ENCODE data around the gene ALG6.

ALG6 gene

DNA sequence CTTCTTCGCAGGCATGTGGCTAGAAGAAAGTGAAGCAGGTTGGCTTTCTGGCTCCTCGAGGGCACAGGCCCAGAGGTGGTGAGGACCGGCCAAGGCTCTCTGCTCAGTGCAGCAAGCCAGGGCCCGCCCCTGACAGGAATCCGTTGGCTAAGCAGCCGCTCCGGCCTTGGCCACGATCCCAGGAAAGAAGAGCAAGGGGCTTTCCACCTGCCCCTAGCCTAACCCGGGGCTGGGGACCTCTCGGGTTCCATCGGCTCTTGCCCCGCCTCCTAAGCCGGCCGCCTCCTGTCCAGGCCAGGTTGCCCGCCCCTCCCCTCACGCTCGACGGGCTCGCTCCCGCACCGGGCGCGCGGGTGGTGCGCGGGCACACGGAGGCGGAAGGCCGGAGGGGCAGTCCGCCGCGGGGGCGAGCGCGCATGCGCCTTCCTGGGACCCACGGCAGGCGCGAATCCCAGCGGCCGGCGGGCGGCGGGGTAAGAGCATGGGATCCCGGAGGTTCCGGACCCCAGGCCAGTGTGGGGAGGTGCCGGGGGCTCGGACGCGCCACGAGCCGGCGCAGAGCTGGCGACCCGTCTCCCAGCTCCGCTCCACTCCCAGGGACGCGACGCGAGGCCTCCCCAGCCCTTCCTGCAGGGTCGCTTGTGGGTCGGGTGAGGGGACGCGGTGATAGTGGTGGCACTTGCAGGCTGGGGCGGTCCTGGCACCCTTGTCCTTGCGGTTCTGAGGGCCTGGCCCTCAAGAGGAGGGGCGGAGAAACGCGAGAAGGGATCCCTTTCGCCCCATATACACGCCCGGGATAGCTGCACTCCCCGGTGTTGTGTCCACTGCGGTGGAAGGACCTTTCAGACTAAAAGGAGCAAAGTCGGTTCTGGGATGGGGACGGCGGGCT, at the start of gene ALG6:
Gene ALG6 (plus strand): TSS at position 413 of the 889 bp plus-strand sequence. CDS start 3,351 bp downstream, outside the sequence.
- peak; percentile 87 to 91 (median 87) for DNase-seq (ENCODE audit: low read depth in 3 of 3)

DNA sequence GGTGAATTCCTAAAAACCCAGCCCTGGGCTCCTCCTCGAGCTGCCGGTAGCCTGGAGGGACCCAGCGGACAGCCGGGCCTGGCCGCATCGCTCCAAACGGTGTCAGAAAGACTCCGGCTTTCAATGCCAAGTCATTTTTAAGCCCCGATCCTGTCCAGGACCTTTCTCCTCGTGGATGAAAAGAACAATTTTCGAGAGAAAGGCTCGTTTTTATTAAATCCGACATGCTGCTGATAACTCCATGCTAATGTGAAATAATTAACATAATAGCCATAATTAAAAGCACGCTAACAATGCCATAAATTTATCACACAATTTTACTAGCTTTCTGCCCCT, 49.6 kb upstream of the ALG6 start:
- no peak for DNase-seq (ENCODE audit: low read depth in 3 of 3)

DNA sequence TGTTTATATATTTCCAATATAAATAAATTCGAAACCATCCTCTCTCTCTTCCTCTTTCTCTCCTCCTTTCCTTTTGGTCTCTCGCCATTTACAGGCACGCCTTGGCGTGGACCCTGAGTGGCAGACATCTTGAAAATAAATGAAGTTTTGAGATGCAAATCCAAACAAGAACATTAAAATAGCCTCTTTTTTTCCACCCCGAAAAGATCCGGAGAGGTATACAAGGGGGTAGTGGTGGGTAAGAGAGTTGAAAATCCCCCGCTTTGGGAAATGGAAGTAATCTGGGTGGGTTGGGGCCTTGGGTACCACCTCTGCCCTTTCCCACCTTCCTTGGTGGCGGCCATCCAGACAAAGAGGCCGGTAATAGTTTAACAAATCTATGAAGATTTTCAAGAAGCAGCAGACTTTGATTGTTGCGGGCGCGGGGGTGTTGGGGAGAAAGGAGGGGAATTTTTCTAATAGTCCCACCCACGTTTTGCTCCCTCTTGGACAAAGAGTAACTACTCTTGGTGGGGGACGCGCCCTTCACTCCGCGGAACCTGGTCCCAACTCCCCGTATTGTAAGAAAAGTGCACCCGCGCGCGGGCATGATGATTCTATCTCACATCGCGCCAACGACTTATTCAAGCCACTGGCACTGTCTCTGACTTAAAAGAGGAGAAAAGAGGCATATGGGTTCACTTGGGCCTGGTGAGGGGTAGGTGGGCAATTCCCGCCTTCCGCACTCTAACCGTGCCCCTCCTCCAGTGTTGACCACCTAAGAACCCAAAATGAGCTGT, 49.0 kb upstream of the ALG6 start:
- DNase-seq (ENCODE audit: low read depth in 3 of 3): no peak

DNA sequence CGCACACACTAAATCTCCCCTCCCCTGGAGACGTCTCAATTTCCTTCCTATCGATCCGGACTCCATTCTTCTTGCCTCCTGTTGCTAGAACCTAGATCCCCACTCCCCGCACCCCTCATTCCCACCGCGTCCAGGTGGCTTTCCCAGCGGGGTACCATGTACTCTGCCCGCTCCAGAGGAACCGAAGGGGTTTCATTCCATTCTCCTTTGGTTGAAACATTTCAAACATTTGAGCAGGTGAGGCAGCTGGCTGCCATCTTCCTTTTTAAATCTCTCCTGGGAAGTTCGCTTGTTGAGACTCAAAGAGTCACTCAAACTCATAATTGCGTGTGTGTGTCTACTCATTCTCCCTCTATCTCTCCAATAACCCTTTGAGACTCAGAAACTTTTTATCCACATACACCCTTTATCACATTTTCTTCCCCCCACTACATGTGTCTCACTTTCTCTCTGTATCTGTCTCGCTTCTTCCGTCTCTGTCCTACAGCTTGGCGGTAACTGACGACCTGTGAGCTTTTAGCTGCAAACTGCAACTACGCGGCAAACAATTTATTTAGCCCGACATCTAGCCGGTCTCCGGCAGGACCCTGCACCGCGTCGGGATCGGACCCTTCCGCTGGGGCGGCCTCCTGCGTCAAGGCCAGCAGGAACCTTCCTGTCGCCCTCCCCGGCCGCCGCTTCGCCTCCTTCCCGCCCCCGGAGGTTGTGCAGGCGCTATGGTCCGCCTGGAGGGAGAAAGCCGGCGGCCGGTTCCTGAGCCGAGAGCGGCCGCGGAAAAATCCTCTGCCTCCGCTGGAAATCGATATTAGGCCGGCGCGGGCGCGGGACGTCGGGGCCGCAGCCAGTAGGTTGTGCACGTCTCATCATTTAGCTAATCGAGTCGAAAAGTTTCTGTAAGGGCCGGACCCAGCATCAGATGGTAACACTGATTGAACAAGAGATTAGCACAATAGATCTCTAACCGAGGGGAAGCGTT, 48.1 kb upstream of the ALG6 start:
- no peak for DNase-seq (ENCODE audit: low read depth in 3 of 3)

DNA sequence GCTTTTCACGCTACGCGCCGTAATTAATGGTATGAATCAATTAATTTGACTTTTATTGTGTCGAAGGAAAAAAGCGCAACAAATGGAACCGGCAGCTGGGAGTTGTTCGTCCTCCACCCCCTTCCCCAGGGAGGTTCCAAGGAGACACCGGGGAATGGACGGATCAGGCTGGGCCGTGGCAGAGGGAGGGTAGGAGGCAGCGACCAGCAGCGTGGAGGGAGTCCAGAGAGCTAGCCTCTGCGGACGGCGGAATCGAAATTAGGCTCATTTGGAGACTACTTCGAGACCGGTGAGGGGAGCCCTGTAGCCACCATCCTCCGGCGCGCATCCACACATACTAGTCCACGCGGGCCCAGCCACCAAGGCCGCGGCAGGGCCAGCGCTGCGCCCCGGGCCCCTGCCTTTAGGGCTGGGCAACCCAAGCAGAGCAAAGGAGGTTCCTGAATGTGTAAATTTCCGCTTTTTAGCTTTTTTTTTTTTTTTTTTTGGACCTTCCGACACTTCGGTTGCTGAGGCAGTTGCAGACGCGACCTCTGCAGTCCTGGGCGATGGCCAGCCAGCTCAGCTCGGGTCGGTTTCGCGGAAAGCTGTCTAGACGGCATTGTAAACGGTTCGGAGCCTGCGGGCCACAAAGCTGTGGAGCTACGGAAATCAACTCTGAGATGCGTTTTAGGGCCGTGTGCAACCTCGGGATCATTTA, 47.3 kb upstream of the ALG6 start:
- no peak for DNase-seq (ENCODE audit: low read depth in 3 of 3)

DNA sequence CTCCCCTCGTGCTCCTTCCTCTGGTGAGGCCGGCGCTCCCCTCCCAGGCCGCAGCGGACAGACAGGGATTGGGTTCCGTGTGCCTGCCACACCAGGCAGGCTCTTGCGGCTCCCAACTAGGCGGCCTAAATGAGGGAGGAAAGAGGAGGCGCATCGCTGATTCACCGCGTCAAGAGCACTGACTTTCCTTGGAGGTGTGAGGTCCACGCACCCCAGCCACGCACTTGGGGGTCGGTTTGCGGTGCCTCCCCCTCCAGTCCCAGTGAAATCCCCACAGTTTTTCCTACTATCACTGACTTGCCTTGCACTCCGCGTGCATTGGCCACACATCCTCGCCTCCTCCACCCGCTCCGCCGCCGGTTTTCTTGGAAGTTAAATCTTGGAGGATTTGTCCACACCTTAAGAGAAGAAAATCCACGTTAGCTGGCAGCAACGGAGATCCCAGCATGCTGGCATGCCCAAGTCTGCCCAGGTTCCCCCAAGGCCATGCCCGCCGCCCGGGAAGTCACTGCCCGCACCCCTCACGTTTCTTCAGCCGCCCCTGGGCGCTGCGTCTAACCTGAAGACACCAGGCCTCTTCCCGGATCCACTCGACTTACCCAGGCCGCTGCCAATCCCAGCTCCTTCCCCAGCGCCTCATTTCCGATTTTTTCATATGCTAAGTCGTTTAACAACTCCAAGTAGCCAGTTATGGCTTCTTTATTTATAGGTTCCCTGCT, 46.2 kb upstream of the ALG6 start:
- DNase-seq (ENCODE audit: low read depth in 3 of 3): no peak

DNA sequence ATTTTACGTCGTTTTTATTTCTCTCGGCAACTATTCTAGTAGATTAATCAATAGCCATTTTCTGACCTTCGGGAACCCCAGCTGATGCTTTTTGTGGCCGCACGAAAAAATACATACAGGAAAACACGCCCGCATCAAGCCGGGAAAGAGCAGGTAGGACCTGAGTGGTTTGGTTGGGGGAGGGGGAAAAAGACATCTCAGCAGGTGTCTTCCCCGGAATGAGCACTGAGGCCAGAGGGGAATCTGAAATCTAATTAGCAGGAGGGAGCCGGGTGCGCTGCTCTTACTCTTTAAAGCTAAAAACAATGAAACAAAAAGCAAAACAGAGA, 45.7 kb upstream of the ALG6 start:
- no peak for DNase-seq (ENCODE audit: low read depth in 3 of 3)

DNA sequence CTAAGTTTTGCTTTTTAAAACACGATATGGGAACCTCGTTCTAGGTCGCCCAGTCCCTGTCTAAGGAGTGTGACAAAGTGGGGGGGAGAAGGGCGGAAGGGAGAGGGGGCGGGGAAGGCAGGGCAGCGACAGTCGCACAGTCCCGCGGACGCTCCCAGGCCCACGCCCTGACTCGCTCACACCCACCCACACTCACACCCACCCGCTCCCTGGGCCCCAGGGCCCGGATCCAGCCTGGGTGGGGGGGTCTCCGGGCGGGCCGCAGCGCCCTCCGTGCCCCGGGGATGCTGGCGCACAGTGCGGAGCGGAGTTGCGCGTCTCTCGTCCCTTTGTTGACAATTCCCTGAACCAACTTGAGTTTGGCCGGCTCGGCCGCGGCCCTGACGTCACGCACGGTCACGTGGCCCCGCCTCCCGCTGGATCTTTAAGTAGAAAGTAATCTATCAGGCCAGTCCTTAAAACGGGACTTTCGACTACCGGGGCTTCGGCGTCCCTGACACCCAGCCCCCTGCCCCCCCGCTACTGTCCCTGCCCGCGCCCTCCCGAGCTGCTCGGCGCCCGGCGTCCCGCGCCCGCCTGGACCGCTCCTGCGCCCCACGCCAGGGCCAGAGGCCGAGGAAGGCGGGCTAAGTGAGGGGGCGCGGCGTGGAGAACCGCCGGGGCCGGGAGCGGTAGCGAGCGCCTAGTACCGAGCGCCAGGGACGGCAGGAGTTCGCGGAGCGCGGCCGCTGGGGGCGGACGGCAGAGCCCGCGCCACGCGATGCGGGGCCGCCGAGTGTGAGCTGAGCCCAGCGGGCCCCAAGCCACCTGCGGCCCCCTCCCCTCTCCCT, 45.1 kb upstream of the ALG6 start, which contains the start of gene FOXD3:
Gene FOXD3 (plus strand): TSS at position 454 of the 830 bp plus-strand sequence. CDS start 492 bp downstream, outside the sequence.
- peak in 1 of 3 experiments; percentile 38 for DNase-seq (ENCODE audit: low read depth in 3 of 3)

DNA sequence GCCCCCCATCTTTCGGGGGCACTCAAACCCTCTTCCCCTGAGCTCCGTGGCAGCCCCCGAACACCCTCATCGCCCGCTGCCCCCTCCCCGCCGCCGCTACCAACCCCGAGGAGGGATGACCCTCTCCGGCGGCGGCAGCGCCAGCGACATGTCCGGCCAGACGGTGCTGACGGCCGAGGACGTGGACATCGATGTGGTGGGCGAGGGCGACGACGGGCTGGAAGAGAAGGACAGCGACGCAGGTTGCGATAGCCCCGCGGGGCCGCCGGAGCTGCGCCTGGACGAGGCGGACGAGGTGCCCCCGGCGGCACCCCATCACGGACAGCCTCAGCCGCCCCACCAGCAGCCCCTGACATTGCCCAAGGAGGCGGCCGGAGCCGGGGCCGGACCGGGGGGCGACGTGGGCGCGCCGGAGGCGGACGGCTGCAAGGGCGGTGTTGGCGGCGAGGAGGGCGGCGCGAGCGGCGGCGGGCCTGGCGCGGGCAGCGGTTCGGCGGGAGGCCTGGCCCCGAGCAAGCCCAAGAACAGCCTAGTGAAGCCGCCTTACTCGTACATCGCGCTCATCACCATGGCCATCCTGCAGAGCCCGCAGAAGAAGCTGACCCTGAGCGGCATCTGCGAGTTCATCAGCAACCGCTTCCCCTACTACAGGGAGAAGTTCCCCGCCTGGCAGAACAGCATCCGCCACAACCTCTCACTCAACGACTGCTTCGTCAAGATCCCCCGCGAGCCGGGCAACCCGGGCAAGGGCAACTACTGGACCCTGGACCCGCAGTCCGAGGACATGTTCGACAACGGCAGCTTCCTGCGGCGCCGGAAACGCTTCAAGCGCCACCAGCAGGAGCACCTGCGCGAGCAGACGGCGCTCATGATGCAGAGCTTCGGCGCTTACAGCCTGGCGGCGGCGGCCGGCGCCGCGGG, 44.2 kb upstream of the ALG6 start:
- DNase-seq (ENCODE audit: low read depth in 3 of 3): no peak

DNA sequence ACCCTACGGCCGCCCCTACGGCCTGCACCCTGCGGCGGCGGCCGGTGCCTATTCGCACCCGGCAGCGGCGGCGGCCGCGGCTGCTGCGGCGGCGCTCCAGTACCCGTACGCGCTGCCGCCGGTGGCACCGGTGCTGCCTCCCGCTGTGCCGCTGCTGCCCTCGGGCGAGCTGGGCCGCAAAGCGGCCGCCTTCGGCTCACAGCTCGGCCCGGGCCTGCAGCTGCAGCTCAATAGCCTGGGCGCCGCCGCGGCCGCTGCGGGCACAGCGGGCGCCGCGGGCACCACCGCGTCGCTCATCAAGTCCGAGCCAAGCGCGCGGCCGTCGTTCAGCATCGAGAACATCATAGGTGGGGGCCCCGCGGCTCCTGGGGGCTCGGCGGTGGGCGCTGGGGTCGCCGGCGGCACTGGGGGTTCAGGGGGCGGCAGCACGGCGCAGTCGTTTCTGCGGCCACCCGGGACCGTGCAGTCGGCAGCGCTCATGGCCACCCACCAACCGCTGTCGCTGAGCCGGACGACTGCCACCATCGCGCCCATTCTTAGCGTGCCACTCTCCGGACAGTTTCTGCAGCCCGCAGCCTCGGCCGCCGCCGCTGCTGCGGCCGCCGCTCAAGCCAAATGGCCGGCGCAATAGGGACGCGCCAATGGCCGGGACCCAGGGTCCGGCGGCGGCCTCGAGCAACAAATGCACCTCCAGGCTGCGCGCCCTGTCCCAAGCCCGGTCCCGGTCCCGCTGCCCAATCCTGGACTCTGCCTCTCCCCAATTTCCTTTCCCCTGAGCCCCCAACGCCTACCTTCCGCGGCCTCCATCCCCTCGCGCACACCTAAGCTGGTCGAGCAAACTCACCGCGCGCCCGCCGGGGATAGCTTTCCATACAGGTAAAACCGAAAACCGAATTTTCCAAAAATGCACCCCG, 43.3 kb upstream of the ALG6 start:
- DNase-seq (ENCODE audit: low read depth in 3 of 3): no peak

DNA sequence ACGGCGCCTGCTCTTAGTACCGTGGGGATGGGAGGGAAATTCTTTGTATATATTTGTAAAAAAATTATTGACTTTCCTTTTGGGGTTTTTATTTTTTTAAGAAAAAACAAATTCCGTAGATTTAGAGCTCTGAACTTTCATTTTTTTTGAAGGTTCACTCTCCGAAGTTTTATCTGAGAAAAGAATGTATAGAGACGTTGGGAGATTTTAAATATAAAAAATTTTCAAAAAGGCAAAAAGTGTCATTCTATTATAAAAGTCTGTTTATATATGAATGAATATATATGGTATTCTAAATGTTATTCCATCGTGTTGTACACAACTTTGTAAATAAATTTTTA, 42.7 kb upstream of the ALG6 start:
- DNase-seq (ENCODE audit: low read depth in 3 of 3): no peak

DNA sequence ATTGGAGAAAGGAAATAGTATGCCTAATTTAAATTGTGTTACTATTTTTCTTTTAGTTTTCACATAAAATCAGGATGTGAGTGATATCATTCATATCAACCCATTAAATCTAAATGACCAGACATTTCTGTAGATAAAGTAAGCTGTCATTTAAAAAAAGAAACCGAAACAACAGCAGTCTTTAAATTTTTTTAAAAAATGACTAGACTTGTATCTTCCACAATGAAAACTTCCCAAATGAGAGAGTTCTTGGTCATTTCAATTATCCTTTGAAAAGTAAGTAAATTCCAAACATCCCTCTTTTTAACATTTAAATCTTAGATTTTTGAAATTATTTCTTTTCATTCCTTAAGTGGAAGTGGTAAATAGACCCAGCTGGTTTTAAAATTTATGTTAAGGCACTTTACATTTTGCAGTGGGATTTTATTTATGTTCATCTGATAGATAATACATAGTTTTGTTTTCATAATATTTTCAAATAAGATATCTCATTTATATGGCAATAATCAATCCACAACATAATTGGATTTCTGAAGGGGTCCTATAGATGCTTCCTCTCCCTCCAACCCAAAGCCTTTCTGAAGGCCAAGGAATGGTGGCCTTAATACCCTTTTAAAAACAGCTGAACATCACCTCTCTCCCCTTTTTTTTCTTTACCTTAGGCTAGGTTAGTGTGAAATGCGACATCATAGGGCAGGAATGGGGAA, 42.0 kb upstream of the ALG6 start:
- no peak for DNase-seq (ENCODE audit: low read depth in 3 of 3)

DNA sequence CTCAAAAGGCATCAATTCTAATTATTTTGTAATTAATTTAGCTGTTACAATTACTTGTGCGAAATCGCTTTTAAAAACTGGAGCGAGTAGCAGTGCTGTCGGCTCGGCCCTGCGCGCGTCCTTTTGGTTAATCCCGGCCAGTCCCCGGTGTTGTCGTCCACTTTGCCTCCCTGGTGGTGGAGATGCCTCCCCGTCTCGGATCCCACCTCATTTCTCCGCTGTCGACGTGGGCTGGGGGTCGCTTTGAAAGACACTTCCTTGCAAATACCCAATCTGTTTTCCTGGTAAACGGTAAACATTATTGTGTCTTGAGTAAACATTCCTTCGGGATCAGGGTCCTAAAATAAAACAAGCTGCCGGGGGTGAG, 41.3 kb upstream of the ALG6 start:
- no peak for DNase-seq (ENCODE audit: low read depth in 3 of 3)

DNA sequence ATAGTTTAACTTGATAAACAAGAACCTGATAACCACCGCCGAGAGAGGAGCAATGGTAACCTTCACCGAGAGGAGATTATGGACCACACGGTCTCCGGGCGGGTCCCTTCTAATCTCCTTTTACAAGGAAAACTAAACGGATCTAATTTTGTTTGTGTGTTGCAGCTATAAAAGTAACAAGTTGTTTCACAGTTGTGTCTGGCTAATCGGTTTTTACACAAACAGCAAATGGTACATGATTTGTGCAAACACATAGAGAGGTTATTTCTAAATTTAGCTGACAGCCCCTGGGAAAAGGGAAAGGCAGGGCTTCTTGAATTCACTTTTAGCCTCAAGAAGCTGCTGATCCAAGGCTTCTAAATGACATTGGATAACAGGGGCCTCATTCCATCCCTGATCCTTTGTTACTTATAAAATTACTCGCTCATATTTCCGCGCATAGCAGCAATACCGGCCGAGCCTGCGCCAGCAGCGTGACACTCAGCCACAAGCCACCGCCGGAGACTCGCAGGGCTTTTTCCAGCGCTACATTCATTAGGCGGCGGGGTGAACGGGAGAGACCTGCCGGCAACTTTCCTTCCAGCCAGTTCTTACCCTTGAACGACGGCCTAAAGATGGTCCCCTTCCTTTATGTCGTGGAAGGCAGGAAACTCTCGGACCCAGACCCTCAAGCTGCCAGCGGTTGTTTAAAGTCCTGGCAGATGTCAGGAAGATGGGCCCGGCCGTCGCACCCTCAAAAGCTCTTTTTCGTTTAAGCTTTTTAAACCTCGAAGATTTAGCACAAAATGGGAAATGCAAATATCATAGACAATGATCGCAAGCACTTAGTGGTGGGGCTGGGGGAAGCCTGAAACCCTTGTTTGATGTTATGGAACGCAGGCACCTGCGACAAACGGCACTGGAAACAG, 40.7 kb upstream of the ALG6 start:
- DNase-seq (ENCODE audit: low read depth in 3 of 3): no peak

DNA sequence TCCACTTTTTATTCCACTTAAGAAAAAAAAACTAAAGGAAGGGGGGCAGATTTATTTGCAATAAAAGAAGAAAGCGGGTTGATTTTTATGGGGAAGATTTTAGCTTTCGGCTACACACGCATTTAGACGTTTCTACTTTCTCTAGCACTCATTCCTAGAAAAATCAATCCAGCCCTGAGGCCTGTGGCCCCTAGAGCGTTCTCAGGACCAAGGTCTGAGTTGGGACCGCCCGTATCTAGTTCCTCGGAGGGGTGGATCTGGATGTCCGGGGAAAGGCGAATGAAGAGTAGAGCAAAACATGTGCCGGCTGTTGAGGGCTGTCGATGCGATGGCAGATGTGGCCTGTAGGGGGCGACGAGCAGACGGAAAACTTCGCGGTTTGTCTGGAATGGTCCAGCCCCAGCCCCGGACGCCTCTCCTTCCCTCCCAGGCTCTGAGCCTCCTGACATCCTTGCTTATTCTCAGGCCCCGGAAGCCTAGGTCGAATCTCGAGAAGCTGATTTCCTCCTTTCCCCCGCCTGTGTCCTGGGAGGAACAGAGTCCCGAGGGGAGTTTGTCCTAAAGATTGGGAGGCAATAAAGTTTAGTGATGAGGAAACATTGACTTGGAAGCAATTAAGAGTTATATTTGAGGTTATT, 39.9 kb upstream of the ALG6 start:
- DNase-seq (ENCODE audit: low read depth in 3 of 3): peak in 1 of 3 experiments; percentile 63

Data from stimulated activated CD4-positive, alpha-beta T cell treated with anti-CD3 and anti-CD28 coated beads, TNF-alpha, amount 100 ng/mL, for 24 hours (primary cell).